ENCODE results near the gene EN1. TPM values are rescaled to one million over a fixed set of nuclear protein-coding genes. Genes with fewer than 3 reads are reported as not detected.

Gene EN1
- total RNA-seq, 4 donors from 2014 or later, result 0.11 TPM; not detected in 3

DNA sequence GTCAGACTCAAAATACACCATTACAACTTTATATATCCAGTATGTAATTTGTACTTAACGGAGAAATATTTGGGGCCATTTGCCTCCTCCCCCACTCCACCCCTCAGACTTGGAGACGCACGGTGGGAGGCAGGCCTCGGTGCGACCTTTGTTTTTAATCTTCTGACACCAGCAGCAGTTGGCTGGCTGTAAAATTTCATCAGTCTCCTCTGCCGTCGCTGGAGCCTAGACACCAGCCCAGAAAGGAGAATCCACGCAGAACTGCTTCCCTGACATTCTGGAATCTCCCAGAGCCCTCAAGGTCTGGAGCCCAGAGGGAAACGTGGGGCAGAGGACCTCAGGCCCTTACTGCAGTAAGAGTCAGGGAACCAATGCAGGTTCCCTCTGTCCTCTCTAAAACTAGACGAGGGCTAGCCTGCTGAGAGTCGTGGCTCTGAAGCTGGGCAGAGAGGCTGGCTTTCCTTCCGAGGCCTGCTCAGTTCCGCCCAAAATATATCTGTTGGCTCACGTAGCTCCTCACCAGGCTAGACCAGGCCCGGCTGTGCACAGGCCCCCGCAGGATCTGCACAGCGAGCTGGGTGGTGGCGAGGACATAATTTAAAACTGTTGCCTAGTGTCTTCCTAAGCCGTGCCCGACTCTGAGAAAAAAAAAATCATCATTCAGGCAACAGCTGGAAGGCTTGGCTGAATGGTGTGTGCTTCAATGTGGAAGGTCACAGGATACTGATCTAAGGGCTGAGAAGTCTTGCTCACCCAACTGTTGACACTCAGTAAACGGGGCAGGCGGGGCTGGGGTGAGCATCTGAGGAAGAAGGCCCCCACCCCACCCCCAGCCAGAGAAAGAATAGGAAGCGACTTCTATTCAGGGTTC lies 40.4 kb downstream of the EN1 start:
- H3K27ac ChIP-seq, result no peak overlapping the region
- WGBS, 2 donors, result 69 to 71% methylated on average over 21 to 22 of the region's 23 CpGs
- no peak overlapping the region for H3K4me3 ChIP-seq (replicated peaks in 1 of 3)
- no peak for DNase-seq
- TF ChIP-seq, protein P1, sequence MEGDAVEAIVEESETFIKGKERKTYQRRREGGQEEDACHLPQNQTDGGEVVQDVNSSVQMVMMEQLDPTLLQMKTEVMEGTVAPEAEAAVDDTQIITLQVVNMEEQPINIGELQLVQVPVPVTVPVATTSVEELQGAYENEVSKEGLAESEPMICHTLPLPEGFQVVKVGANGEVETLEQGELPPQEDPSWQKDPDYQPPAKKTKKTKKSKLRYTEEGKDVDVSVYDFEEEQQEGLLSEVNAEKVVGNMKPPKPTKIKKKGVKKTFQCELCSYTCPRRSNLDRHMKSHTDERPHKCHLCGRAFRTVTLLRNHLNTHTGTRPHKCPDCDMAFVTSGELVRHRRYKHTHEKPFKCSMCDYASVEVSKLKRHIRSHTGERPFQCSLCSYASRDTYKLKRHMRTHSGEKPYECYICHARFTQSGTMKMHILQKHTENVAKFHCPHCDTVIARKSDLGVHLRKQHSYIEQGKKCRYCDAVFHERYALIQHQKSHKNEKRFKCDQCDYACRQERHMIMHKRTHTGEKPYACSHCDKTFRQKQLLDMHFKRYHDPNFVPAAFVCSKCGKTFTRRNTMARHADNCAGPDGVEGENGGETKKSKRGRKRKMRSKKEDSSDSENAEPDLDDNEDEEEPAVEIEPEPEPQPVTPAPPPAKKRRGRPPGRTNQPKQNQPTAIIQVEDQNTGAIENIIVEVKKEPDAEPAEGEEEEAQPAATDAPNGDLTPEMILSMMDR (IDR thresholded peaks at IDR 0.05), result no peak
- TF ChIP-seq POLR2A (IDR thresholded peaks at IDR 0.05), result no peak
- H3K36me3 ChIP-seq, result no peaks in the 10 kb centered on the region
- H3K4me1 ChIP-seq, result no peaks in the 10 kb centered on the region
- no peaks in the 10 kb centered on the region for H3K9me3 ChIP-seq
- intact Hi-C loops (cut with DNase I), result no loop called here
- no peaks in the 10 kb centered on the region for H3K27me3 ChIP-seq

DNA sequence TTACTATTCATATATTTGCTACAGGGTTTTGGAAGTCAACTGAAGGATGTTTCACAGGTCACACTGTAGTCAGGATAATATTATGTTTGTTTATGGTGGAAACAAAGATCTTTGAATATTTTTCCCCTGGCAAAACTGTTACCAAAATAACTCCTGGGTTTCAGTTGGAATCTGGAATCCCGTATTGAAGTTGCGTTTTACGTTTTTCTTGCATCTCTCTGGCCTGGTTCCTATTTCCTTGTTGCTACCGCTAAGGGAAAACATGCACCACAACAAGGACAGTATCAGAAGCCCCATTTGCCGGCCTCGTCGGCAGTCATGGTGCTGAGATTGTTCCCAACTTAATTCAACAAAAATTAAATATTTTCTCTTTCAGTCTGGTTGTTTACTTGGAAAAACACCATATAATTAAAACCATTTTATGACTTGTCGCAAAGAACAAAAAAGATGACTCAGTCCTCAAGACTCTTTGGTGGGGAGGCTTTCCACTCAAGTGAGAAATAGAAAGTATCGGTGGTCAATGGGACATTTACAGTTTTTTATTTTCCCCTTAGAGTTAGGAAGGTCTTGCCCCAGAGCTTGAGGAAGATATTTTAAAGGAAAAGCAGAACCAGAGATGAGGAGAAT lies 42.3 kb downstream of the EN1 start:
- WGBS, 2 donors, result 81 to 83% methylated on average over 9 of the region's 9 CpGs
- H3K4me3 ChIP-seq (replicated peaks in 1 of 3), result no peak overlapping the region
- no peaks in the 10 kb centered on the region for H3K27me3 ChIP-seq
- TF ChIP-seq, protein P1 (IDR thresholded peaks at IDR 0.05), result no peak
- no peak for TF ChIP-seq POLR2A (IDR thresholded peaks at IDR 0.05)
- no peaks in the 10 kb centered on the region for H3K36me3 ChIP-seq
- H3K9me3 ChIP-seq, result no peaks in the 10 kb centered on the region
- intact Hi-C loops (cut with DNase I), result no loop called here
- no peak for DNase-seq
- no peaks in the 10 kb centered on the region for H3K4me1 ChIP-seq
- no peak overlapping the region for H3K27ac ChIP-seq

DNA sequence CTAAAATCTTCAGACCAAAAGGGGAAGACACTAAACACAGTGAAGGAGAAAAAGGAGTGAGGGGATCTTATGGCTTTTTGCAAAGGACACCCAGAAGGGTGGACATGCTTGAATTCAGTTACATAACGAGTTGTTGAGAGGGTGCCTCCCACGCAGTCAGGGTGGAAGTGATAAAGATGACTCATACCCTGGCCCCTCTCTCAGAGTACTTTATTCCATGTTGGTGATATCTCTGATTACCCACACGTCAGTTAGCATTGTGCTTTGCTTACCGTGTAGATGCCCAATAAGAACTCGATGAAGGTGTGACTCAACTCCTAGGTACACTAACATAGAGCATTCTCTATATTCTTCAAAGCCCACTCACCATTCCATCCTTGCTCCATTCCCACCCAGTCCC lies 44.4 kb downstream of the EN1 start:
- no peaks in the 10 kb centered on the region for H3K27me3 ChIP-seq
- no peak for TF ChIP-seq POLR2A (IDR thresholded peaks at IDR 0.05)
- TF ChIP-seq, protein P1 (IDR thresholded peaks at IDR 0.05), result no peak
- WGBS, 2 donors, result 71 to 74% methylated on average over 5 of the region's 5 CpGs
- no peaks in the 10 kb centered on the region for H3K4me1 ChIP-seq
- DNase-seq, result no peak
- H3K4me3 ChIP-seq (replicated peaks in 1 of 3), result no peak overlapping the region
- H3K27ac ChIP-seq, result no peak overlapping the region
- intact Hi-C loops (cut with DNase I), result no loop called here
- no peaks in the 10 kb centered on the region for H3K36me3 ChIP-seq
- no peaks in the 10 kb centered on the region for H3K9me3 ChIP-seq

DNA sequence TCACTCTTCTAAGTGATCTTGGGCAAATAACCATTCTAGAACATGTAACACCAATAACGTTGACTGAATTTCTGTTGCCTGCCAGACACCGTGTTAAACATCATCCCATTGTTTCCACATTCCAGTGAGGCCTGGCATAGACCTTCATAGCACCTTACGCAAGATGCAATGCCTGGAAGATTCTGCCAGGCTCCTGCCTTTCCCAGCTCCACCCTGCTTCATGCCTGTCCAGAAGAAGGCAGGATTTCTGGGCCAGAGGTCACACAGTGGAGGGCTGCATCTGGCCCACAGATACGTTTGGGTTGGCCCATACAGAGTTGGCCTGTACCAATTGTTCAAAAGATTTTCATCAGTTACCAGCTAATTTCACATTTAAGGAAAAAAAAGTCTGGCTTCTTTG lies 46.3 kb downstream of the EN1 start:
- WGBS, 2 donors, result 70 to 71% methylated on average over 4 of the region's 4 CpGs
- no peaks in the 10 kb centered on the region for H3K9me3 ChIP-seq
- H3K27ac ChIP-seq, result no peak overlapping the region
- TF ChIP-seq, protein P1 (IDR thresholded peaks at IDR 0.05), result no peak
- TF ChIP-seq POLR2A (IDR thresholded peaks at IDR 0.05), result no peak
- no peaks in the 10 kb centered on the region for H3K27me3 ChIP-seq
- intact Hi-C loops (cut with DNase I), result no loop called here
- no peak overlapping the region for H3K4me3 ChIP-seq (replicated peaks in 1 of 3)
- H3K4me1 ChIP-seq, result no peaks in the 10 kb centered on the region
- H3K36me3 ChIP-seq, result no peaks in the 10 kb centered on the region
- DNase-seq, result no peak

DNA sequence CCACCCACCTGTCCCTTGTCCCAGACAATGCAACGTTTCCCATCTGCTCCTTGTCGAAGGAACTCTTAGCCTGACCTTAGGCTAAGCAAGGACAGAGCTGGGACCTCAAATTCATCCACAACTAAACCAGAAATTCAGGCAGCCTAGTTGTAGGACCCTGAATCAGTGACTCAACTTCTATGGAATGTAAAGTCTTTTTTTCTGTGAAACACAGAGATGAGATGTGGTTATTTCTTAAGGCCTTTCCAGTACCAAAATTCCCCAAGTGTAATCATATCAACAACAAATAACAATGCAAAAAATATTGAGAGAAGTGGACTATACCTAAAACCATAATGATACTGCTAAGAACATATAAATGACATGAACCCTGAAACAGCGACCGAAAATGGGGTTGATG lies 46.7 kb downstream of the EN1 start:
- TF ChIP-seq, protein P1 (IDR thresholded peaks at IDR 0.05), result no peak
- TF ChIP-seq POLR2A (IDR thresholded peaks at IDR 0.05), result no peak
- no peaks in the 10 kb centered on the region for H3K27me3 ChIP-seq
- intact Hi-C loops (cut with DNase I), result no loop called here
- 86 to 93% methylated on average over 4 of the region's 4 CpGs for WGBS, 2 donors
- H3K27ac ChIP-seq, result no peak overlapping the region
- no peaks in the 10 kb centered on the region for H3K36me3 ChIP-seq
- no peak for DNase-seq
- no peaks in the 10 kb centered on the region for H3K4me1 ChIP-seq
- H3K9me3 ChIP-seq, result no peaks in the 10 kb centered on the region
- H3K4me3 ChIP-seq (replicated peaks in 1 of 3), result no peak overlapping the region
